ENCODE measurements around the gene TCF12.

DNA sequence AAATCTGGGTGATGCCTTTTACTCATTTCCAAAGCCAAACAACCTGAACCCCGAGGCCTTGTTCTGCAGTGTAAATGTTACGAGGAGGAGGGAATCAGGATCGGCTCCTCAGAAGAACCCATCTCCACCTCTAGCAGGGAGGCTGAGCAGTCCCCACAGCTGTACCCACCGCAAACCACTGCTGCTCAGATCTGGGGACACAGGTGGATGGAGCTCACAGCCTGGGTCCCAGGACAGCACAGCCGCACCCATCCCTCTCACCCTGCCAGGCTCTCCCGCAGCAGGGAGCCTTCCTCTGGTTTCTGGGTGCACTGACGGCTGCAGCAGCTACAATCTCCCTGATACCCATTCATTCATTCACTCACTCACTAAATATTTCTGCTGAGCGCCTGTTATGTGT lies 413.9 kb downstream of the TCF12 start:
- TF ChIP-seq POLR2A (IDR thresholded peaks at IDR 0.05; ENCODE audit: low read depth) (no peak), EP300 (IDR thresholded peaks at IDR 0.05) (no peak)
- TF ChIP-seq, protein P1, sequence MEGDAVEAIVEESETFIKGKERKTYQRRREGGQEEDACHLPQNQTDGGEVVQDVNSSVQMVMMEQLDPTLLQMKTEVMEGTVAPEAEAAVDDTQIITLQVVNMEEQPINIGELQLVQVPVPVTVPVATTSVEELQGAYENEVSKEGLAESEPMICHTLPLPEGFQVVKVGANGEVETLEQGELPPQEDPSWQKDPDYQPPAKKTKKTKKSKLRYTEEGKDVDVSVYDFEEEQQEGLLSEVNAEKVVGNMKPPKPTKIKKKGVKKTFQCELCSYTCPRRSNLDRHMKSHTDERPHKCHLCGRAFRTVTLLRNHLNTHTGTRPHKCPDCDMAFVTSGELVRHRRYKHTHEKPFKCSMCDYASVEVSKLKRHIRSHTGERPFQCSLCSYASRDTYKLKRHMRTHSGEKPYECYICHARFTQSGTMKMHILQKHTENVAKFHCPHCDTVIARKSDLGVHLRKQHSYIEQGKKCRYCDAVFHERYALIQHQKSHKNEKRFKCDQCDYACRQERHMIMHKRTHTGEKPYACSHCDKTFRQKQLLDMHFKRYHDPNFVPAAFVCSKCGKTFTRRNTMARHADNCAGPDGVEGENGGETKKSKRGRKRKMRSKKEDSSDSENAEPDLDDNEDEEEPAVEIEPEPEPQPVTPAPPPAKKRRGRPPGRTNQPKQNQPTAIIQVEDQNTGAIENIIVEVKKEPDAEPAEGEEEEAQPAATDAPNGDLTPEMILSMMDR (IDR thresholded peaks at IDR 0.05): no peak

Data from esophagus muscularis mucosa (tissue), 4 donors.